ENCODE results near the gene DENND6B.

DENND6B gene

DNA sequence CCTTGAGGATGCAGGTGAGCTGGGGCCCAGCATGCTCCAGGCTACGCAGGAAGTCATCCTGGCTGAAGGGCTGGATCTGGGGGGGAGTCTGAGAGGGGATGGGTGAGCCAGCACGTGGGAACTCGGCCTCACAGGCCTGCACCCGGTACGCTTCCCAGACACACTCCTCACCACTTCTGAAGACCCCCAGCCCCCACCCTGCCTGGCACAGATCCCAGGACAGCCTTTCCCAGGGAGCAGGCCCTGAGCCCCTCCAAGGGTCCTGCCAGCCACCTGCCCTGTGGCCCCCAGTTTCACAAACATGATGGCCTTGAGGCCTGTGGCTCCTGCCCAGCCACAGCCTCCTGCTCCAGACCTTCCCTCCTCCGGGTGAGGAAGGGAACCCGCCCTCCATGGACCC is 13.8 kb downstream of the DENND6B start:
- Histone ChIP-seq H3K4me3 (ENCODE audit: low read depth, low read length, poor library complexity, severe bottlenecking) (no peak overlapping the region), H3K36me3 (ENCODE audit: insufficient read depth, low read length) (no peaks in the 10 kb centered on the region), H3K4me2 (ENCODE audit: low read length) (no peak overlapping the region), H3F3A (ENCODE audit: insufficient read depth, low read length) (no peaks in the 10 kb centered on the region), H3K9me2 (ENCODE audit: low read depth, low read length) (no peaks in the 10 kb centered on the region), H3K9me3 (ENCODE audit: low read length) (no peaks in the 10 kb centered on the region), H3K9ac (ENCODE audit: low read length) (no peak overlapping the region), H2AFZ (ENCODE audit: low read length) (no peak overlapping the region), H4K20me1 (ENCODE audit: insufficient read depth, low read length) (no peaks in the 10 kb centered on the region), H3K27ac (ENCODE audit: low read depth, low read length, poor library complexity, severe bottlenecking) (no peak overlapping the region), H3K27me3 (ENCODE audit: insufficient read depth, low read length) (peaks cover 10% of the 10 kb centered on the region), H3K4me1 (ENCODE audit: insufficient read depth, low read length, severe bottlenecking) (peaks cover 20% of the 10 kb centered on the region), H3K79me2 (ENCODE audit: insufficient read depth, low read length) (no peaks in the 10 kb centered on the region)
- TF ChIP-seq EZH2 (IDR thresholded peaks at IDR 0.05; ENCODE audit: borderline replicate concordance, low read length): no peak
- TF ChIP-seq, protein P1, sequence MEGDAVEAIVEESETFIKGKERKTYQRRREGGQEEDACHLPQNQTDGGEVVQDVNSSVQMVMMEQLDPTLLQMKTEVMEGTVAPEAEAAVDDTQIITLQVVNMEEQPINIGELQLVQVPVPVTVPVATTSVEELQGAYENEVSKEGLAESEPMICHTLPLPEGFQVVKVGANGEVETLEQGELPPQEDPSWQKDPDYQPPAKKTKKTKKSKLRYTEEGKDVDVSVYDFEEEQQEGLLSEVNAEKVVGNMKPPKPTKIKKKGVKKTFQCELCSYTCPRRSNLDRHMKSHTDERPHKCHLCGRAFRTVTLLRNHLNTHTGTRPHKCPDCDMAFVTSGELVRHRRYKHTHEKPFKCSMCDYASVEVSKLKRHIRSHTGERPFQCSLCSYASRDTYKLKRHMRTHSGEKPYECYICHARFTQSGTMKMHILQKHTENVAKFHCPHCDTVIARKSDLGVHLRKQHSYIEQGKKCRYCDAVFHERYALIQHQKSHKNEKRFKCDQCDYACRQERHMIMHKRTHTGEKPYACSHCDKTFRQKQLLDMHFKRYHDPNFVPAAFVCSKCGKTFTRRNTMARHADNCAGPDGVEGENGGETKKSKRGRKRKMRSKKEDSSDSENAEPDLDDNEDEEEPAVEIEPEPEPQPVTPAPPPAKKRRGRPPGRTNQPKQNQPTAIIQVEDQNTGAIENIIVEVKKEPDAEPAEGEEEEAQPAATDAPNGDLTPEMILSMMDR (IDR thresholded peaks at IDR 0.05; ENCODE audit: low read length): no peak

DNA sequence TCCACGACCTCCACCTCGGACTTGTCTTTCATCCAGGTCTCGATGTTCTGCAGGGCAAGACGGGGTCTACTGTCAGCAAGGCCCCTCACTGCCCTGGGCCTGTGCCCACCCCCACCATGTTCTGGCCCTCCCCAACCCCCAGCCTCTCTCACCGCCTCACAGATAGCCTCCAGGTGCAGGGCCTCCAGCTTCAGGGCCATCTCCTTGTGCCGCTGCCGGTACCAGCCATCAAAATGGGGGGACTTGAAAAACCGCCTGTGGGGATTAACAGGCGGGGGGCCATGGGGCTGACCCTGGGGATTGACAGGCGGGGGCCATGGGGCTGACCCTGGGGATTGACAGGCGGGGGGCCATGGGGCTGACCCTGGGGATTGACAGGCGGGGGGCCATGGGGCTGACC is 14.4 kb downstream of the DENND6B start:
- H3K79me2 ChIP-seq (ENCODE audit: insufficient read depth, low read length): no peaks in the 10 kb centered on the region
- no peak overlapping the region for H3K4me2 ChIP-seq (ENCODE audit: low read length)
- H3K4me1 ChIP-seq (ENCODE audit: insufficient read depth, low read length, severe bottlenecking): peaks cover 20% of the 10 kb centered on the region

DNA sequence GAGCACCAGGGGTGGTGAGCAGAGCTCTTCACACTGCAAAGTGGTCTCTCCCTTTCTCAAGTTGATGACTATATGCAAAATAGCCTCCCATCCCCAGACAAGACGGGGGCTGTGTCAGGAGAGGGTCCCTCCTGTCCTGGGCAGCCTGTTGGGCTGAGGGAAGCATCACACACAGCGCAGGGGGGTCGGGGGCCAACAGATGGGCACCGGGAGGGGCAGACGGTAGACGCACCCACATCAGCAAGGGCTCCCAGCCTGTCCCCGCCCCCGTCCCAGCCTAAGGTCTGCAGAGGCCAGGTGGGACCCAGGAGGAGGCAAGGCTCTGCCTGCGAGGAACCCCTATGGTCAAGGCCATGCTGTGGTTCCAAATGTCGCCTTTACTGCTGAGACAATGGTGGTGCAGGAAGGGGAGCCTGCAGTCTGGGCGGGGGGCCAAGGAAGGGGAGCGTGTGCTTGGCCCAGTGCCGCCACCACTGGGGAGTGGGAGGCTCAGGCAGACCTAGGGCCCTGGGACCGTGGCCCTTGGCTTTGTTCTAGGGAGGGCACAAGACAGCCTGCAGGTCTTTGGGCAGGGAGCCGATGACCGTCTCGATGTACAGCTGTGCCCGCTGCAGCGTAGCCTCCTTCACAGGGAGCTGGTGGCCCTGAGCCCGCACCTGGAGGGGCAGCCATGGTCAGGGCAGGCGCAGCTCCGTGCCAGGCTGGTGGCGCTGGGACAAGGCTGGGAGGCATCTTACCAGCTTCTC is 15.0 kb downstream of the DENND6B start:
- no peaks in the 10 kb centered on the region for H3K79me2 ChIP-seq (ENCODE audit: insufficient read depth, low read length)
- no peaks in the 10 kb centered on the region for H3K9me3 ChIP-seq (ENCODE audit: low read length)
- no peaks in the 10 kb centered on the region for H3F3A ChIP-seq (ENCODE audit: insufficient read depth, low read length)
- TF ChIP-seq, protein P1 (IDR thresholded peaks at IDR 0.05; ENCODE audit: low read length): no peak
- no peak for TF ChIP-seq EZH2 (IDR thresholded peaks at IDR 0.05; ENCODE audit: borderline replicate concordance, low read length)
- no peaks in the 10 kb centered on the region for H4K20me1 ChIP-seq (ENCODE audit: insufficient read depth, low read length)
- peaks cover 25% of the 10 kb centered on the region for H3K4me1 ChIP-seq (ENCODE audit: insufficient read depth, low read length, severe bottlenecking)
- H3K9ac ChIP-seq (ENCODE audit: low read length): no peak overlapping the region
- H3K27ac ChIP-seq (ENCODE audit: low read depth, low read length, poor library complexity, severe bottlenecking): no peak overlapping the region
- H3K27me3 ChIP-seq (ENCODE audit: insufficient read depth, low read length): peaks cover 9% of the 10 kb centered on the region; the same call in 1 of the 2 replicates
- H3K9me2 ChIP-seq (ENCODE audit: low read depth, low read length): no peaks in the 10 kb centered on the region
- no peak overlapping the region for H3K4me3 ChIP-seq (ENCODE audit: low read depth, low read length, poor library complexity, severe bottlenecking)
- no peaks in the 10 kb centered on the region for H3K36me3 ChIP-seq (ENCODE audit: insufficient read depth, low read length)
- no peak overlapping the region for H3K4me2 ChIP-seq (ENCODE audit: low read length)
- no peak overlapping the region for H2AFZ ChIP-seq (ENCODE audit: low read length)

More for the DNA sequence above, 14.4 kb downstream of the DENND6B start:
- TF ChIP-seq, protein P1 (IDR thresholded peaks at IDR 0.05; ENCODE audit: low read length): no peak
- TF ChIP-seq EZH2 (IDR thresholded peaks at IDR 0.05; ENCODE audit: borderline replicate concordance, low read length): no peak
- no peaks in the 10 kb centered on the region for H3K9me2 ChIP-seq (ENCODE audit: low read depth, low read length)
- no peak overlapping the region for H3K27ac ChIP-seq (ENCODE audit: low read depth, low read length, poor library complexity, severe bottlenecking)
- H2AFZ ChIP-seq (ENCODE audit: low read length): no peak overlapping the region
- H3K9me3 ChIP-seq (ENCODE audit: low read length): no peaks in the 10 kb centered on the region
- H3K27me3 ChIP-seq (ENCODE audit: insufficient read depth, low read length): peaks cover 7% of the 10 kb centered on the region; the same call in 1 of the 2 replicates
- no peaks in the 10 kb centered on the region for H4K20me1 ChIP-seq (ENCODE audit: insufficient read depth, low read length)
- no peak overlapping the region for H3K4me3 ChIP-seq (ENCODE audit: low read depth, low read length, poor library complexity, severe bottlenecking)
- no peaks in the 10 kb centered on the region for H3F3A ChIP-seq (ENCODE audit: insufficient read depth, low read length)
- no peak overlapping the region for H3K9ac ChIP-seq (ENCODE audit: low read length)
- no peaks in the 10 kb centered on the region for H3K36me3 ChIP-seq (ENCODE audit: insufficient read depth, low read length)
